ENCODE results near the gene OARD1.

DNA sequence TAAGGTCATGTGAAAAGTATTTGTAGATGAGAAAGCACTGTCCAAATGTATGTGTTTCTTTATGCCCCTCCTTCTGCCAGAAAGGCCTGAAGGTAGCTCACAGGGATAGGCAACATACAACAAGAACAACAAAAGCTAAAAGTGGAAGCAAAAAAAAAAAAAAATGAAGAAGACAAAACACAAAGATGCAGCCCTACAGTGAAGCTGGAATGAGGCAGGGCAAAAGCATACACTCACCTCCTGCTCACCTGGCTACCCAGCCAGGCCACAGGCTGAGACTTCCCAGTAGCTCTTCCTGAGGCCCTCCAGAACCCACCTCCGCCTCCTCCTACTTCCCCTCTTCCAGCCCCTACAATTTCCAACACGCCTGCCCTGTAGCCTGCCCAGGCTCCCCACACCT, 35.6 kb downstream of the OARD1 start:
- TF ChIP-seq CTCF (IDR thresholded peaks at IDR 0.05) (no peak), EZH2 (IDR thresholded peaks at IDR 0.05; ENCODE audit: borderline replicate concordance, insufficient read depth, low read depth, low read length, poor library complexity, severe bottlenecking) (no peak)

All from B cell (primary cell).